Osteoblast (primary cell): Measurements from ENCODE around the gene C16orf86. TPM values are rescaled to one million over a fixed set of nuclear protein-coding genes. Genes with fewer than 3 reads are reported as not detected.

Source experiments
- DNase-seq: peaks from one replicate; pipeline ENCODE4 v3.0.0; 2011; ENCODE audit warnings: low spot score, mixed read lengths; ENCODE audit not compliant: insufficient read length; ENCODE audit errors: missing footprints
- H2AFZ ChIP-seq: 2 replicates; pipeline ENCODE4 v1.6.0; 2011; ENCODE audit warnings: mild to moderate bottlenecking, low read length
- H3K27ac ChIP-seq: 2 replicates; pipeline ENCODE4 v1.5.1; 2011; ENCODE audit warnings: mild to moderate bottlenecking, low read depth, low read length, moderate library complexity
- H3K27me3 ChIP-seq: 2 replicates; pipeline ENCODE4 v1.6.0; 2012; ENCODE audit warnings: mild to moderate bottlenecking, control low read depth, inconsistent platforms, low read length, moderate library complexity; ENCODE audit not compliant: insufficient read depth
- H3K36me3 ChIP-seq: 2 replicates; pipeline ENCODE4 v1.5.1; 2011; ENCODE audit warnings: mild to moderate bottlenecking, low read length, control low read depth, moderate library complexity; ENCODE audit not compliant: insufficient read depth
- H3K4me1 ChIP-seq: 2 replicates; pipeline ENCODE4 v1.5.1; 2011; ENCODE audit warnings: mild to moderate bottlenecking, low read length, control low read depth, moderate library complexity; ENCODE audit not compliant: insufficient read depth
- H3K4me2 ChIP-seq: 2 replicates; pipeline ENCODE4 v1.6.0; 2011; ENCODE audit warnings: mild to moderate bottlenecking, low read length; ENCODE audit not compliant: insufficient read depth
- H3K4me3 ChIP-seq: fragments of 200-600 bp; sonication (generic); 3 replicates; pipeline ENCODE4 v1.5.1; 2012; ENCODE audit warnings: mild to moderate bottlenecking, low read length, inconsistent platforms; ENCODE audit not compliant: insufficient read depth
- H3K79me2 ChIP-seq: 2 replicates; pipeline ENCODE4 v1.6.0; 2012; ENCODE audit warnings: mild to moderate bottlenecking, low read length, control low read depth, inconsistent platforms; ENCODE audit not compliant: insufficient read depth
- H3K9me3 ChIP-seq: 2 replicates; pipeline ENCODE4 v1.5.1; 2011; ENCODE audit warnings: low read depth, low read length, control low read depth
- H4K20me1 ChIP-seq: 2 replicates; pipeline ENCODE4 v1.6.0; 2012; ENCODE audit warnings: mild to moderate bottlenecking, low read length, control low read depth; ENCODE audit not compliant: insufficient read depth
- total RNA-seq: library from RNA; depleted of rRNA; stranded (reverse); fragments of >200 nt; gene quantifications from 2 replicates; pipeline ENCODE4 v1.2.3, GENCODE V29; 2012
- TF ChIP-seq, protein P1 (sequence below): IDR thresholded peaks from 2 replicates; pipeline ENCODE4 v1.5.1; 2011; ENCODE audit warnings: mild to moderate bottlenecking, low read depth, low read length, moderate library complexity; ENCODE audit errors: extremely low read depth

The C16orf86 gene
- total RNA-seq, 1 donor, result 6.9 TPM

DNA sequence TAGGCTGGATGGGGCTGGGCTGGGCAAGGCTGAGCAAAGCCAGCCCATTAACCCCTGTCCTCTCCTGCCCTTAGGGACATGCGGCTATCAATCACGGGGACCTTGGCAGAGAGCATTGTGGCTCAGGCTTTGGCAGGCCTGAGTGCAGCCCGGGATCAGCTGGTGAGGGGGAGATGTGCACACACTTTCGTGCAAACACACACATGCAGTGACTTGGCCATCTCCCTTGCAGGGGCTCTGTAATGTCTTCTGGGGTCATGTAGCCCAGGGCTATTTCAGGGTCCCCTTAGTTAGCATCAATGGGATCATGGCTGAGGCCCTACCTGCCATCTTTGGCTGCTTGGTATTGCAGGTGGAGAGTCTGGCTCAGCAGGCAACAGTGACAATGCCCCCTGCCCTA, 14.8 kb upstream of the C16orf86 start:
- no peaks in the 10 kb centered on the region for H3K79me2 ChIP-seq

DNA sequence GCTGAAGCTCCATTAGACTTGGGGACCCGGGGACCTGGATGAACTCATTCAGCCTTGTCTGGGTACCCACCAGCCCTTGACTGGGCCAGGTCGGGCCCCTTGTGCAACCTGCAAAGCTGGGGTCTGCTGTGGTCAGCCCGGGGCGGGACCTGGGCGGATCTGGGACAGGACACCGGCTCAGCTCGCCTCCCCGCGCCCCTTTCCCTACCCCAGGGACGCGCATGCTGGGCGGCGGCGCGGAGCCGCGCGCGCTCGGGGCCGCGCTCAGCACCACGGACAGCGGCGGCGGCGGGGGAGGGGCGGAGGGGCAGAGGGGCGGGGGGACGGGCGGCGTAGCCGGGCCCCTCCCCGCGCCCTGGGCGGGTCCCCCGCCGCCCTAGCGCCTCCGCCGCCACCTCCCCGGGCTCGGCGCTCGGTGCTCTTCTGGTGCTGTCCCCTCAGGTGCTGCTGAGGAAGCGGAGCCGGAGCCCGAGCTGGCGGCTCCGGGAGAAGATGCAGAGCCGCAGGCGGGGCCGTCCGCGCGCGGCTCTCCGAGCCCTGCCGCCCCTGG, 14.0 kb upstream of the C16orf86 start:
- H3K4me1 ChIP-seq, result no peaks in the 10 kb centered on the region
- TF ChIP-seq, protein P1, sequence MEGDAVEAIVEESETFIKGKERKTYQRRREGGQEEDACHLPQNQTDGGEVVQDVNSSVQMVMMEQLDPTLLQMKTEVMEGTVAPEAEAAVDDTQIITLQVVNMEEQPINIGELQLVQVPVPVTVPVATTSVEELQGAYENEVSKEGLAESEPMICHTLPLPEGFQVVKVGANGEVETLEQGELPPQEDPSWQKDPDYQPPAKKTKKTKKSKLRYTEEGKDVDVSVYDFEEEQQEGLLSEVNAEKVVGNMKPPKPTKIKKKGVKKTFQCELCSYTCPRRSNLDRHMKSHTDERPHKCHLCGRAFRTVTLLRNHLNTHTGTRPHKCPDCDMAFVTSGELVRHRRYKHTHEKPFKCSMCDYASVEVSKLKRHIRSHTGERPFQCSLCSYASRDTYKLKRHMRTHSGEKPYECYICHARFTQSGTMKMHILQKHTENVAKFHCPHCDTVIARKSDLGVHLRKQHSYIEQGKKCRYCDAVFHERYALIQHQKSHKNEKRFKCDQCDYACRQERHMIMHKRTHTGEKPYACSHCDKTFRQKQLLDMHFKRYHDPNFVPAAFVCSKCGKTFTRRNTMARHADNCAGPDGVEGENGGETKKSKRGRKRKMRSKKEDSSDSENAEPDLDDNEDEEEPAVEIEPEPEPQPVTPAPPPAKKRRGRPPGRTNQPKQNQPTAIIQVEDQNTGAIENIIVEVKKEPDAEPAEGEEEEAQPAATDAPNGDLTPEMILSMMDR, result no peak
- H2AFZ ChIP-seq, result no peak overlapping the region
- H3K27me3 ChIP-seq, result peaks cover 66% of the 10 kb centered on the region
- DNase-seq, result peak; percentile 97
- H3K4me3 ChIP-seq, result no peak overlapping the region
- no peaks in the 10 kb centered on the region for H3K9me3 ChIP-seq
- no peaks in the 10 kb centered on the region for H3K79me2 ChIP-seq
- H3K27ac ChIP-seq, result no peak overlapping the region
- H3K36me3 ChIP-seq, result no peaks in the 10 kb centered on the region
- H3K4me2 ChIP-seq, result peak overlapping the region; percentile 76
- H4K20me1 ChIP-seq, result peaks cover 9% of the 10 kb centered on the region

More for the DNA sequence above, 14.8 kb upstream of the C16orf86 start:
- no peak overlapping the region for H3K4me3 ChIP-seq
- no peaks in the 10 kb centered on the region for H3K9me3 ChIP-seq
- peak; percentile 87 for DNase-seq
- TF ChIP-seq, protein P1, result no peak
- H3K4me1 ChIP-seq, result no peaks in the 10 kb centered on the region
- no peaks in the 10 kb centered on the region for H3K36me3 ChIP-seq
- peaks cover 9% of the 10 kb centered on the region for H4K20me1 ChIP-seq
- H2AFZ ChIP-seq, result no peak overlapping the region
- peaks cover 73% of the 10 kb centered on the region for H3K27me3 ChIP-seq
- H3K4me2 ChIP-seq, result no peak overlapping the region
- no peak overlapping the region for H3K27ac ChIP-seq

DNA sequence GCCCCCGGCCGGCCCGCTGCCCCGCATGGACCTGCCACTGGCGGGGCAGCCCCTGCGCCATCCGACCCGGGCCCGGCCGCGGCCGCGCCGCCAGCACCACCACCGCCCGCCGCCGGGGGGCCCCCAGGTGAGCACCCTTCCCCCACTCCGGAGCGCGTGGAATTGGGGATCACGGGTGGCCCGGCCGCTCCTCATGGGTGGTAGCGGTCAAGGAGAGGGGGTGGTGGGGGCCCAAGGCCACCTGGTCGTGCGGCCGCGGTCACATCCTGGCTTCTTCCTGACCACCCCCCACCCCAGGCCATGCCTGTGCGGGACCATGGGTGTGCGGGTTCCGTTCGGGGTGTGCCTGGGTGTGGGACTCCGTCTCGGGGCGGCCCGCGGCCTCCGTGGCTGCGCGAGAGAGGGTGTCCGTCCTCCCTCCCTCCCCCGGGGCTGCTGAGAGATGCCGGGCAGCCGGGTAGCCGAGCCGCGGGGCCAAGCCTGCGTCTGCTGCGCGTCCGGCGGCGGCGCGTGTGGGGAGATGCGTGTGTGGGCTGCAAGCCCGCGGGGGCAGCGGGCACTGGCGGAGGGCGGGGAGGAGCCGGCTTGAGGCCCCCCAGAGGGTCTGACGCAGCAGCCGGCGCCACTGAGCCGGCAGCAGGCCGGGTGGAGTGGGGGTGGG, 13.4 kb upstream of the C16orf86 start:
- H3K9me3 ChIP-seq, result no peaks in the 10 kb centered on the region
- H3K79me2 ChIP-seq, result no peaks in the 10 kb centered on the region
- peaks cover 61% of the 10 kb centered on the region for H3K27me3 ChIP-seq
- H3K4me2 ChIP-seq, result peak overlapping the region; percentile 76
- H3K27ac ChIP-seq, result no peak overlapping the region
- TF ChIP-seq, protein P1, result no peak
- peak overlapping the region; percentile 57 for H3K4me3 ChIP-seq
- no peaks in the 10 kb centered on the region for H3K36me3 ChIP-seq
- no peaks in the 10 kb centered on the region for H3K4me1 ChIP-seq
- DNase-seq, result peak; percentile 96
- H4K20me1 ChIP-seq, result peaks cover 9% of the 10 kb centered on the region
- H2AFZ ChIP-seq, result no peak overlapping the region

DNA sequence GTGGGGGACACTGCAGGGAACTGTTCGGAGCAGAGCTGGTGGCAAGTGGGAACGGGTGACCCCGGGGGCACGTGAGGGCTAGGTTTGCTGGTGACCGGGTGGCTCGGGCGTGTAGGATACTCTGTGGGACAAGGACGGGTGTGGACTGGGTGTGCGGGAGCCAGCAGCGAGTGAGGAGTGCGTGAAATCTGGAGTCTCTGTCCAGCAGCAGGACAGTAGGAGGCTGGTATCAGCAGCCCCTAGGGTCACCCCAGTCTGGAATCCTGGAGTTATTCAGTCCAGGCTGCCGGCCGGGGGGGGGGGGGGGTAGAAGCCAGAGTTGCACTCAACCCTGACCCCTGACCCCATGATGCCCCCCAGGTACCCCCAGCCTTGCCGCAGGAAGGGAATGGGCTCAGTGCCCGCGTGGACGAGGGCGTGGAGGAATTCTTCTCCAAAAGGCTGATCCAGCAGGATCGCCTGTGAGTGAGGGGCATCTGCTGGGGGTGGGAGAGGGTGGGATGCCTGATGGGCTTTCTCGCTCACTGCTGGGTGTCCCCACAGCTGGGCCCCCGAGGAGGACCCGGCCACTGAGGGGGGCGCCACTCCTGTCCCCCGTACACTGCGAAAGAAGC, 12.7 kb upstream of the C16orf86 start:
- Histone ChIP-seq H3K27me3 (peaks cover 54% of the 10 kb centered on the region), H3K36me3 (no peaks in the 10 kb centered on the region), H3K79me2 (peaks cover 3% of the 10 kb centered on the region), H2AFZ (no peak overlapping the region), H4K20me1 (peaks cover 9% of the 10 kb centered on the region), H3K4me1 (peaks cover 2% of the 10 kb centered on the region), H3K9me3 (no peaks in the 10 kb centered on the region), H3K4me2 (peak overlapping the region; percentile 76), H3K27ac (no peak overlapping the region), H3K4me3 (peak overlapping the region; percentile 57)
- peak; percentile 77 for DNase-seq
- TF ChIP-seq, protein P1, result no peak
